IPS-18c (cell line): Measurements from ENCODE around the gene NSUN2.

Source experiments
- H3K4me3 ChIP-seq: 2 replicates; pipeline ENCODE4 v1.7.0; 2013; ENCODE audit warnings: low read depth, mild to moderate bottlenecking, low read length, moderate library complexity; ENCODE audit not compliant: insufficient read depth
- H3K9me3 ChIP-seq: one replicate; pipeline ENCODE4 v1.6.1; 2013; ENCODE audit warnings: mild to moderate bottlenecking, low read length, moderate library complexity; ENCODE audit not compliant: control insufficient read depth, insufficient read depth

The NSUN2 gene

DNA sequence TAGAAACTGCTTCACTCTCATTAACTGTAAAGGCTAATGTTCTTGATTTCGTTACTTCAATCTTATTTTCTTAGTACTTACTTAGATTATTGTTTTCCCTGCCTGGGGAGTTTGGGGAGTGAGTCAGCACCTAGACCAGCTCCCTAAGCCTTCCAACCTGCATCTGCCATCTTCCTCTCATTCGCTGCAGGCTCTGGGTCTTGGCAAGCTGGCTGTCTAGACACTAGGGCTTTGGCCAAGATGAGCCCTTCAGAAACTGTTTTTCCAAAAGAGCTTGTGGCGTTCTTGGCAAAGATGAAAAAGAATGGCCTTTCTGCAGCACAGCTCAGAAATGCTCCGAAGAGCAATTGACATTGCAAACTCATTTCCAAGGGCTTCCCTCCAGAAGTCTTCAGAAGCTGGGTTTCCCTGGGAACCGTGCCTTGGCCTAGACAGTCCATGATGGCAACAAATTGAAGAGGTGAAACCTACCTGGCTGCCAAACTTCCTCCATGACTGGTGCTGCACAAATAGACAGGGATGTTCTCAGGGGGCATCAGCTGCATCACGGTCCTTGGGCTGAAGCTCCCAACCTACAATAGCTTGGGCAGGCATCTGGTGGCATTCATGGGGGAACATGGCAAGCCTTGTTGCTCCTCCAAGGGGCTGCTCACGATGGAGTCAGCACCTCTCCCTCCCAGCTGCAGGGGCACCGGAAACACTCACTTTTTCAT, 76.6 kb downstream of the NSUN2 start:
- H3K4me3 ChIP-seq = no peak overlapping the region
- peaks cover 14% of the 10 kb centered on the region for H3K9me3 ChIP-seq

GRCh38 chr5:6554812-6555211, 78.0 kb downstream of the NSUN2 start:
- no peak overlapping the region for H3K4me3 ChIP-seq
- peaks cover 14% of the 10 kb centered on the region for H3K9me3 ChIP-seq

DNA sequence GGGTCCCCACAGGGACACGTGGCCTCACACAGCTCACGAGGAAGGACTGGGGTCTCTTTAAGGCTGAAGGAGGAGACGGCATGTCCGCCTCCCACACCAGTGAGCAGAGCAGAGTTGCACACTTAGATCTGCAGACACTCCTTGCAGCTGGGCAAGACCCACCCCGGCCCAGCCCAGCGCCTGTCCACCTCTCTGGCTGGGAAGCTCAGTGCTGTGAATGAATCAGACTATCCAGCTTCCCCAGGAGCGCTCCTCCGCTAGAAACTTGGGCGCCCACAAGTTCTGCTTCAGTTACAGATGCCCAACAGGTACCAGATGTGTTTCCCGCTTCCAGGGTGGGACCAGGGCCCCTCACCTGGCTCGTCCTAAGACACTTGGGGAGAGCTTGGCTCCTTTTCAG, 78.9 kb downstream of the NSUN2 start:
- no peak overlapping the region for H3K4me3 ChIP-seq
- H3K9me3 ChIP-seq = peaks cover 14% of the 10 kb centered on the region

GRCh38 chr5:6552612-6553011, 80.2 kb downstream of the NSUN2 start:
- H3K9me3 ChIP-seq = peaks cover 6% of the 10 kb centered on the region

GRCh38 chr5:6551955-6552313, 80.9 kb downstream of the NSUN2 start:
- peaks cover 3% of the 10 kb centered on the region for H3K9me3 ChIP-seq

More at GRCh38 chr5:6552612-6553011, 80.2 kb downstream of the NSUN2 start:
- H3K4me3 ChIP-seq = no peak overlapping the region

DNA sequence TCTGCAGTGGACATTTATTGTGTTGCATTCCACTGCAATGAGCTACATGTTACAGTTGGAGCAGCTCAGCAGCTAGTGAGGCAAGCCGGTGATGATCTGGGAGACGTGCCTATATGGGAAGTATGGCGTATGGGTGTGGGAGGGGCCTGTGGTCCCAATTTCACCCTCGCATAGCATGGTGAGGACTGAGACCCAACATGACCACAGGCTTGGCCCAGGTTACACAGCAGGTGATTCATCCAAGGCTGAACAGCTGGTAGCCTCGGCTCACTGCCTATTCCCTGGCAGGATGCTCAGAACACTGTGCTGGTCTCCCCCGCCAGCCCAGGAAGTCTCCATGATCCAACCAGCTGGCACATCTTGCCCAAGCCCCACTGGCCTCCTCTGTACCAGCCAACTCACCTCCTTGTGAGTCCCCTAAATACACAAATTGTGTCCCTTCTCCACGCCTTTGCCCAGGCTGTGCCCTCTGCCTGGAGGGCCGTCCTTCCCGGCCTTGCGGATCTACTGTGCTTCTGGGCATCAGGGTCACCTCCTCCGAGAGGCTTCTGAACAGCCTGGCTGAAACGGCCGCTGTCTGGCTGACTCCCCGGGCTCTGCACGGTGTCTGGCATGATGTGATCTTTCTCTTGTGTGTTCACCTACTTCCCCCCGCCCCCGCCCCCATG, 81.4 kb downstream of the NSUN2 start:
- no peak overlapping the region for H3K4me3 ChIP-seq

More at GRCh38 chr5:6551955-6552313, 80.9 kb downstream of the NSUN2 start:
- H3K4me3 ChIP-seq = no peak overlapping the region

GRCh38 chr5:6550628-6551027, 82.2 kb downstream of the NSUN2 start:
- no peak overlapping the region for H3K4me3 ChIP-seq

More for the DNA sequence above, 81.4 kb downstream of the NSUN2 start:
- no peaks in the 10 kb centered on the region for H3K9me3 ChIP-seq

More at GRCh38 chr5:6550628-6551027, 82.2 kb downstream of the NSUN2 start:
- no peaks in the 10 kb centered on the region for H3K9me3 ChIP-seq
